DOHH2 (cell line): ENCODE measurements around the gene FGF1.

Experiments used
- H3F3A ChIP-seq: fragments of 200-600 bp; sonication (generic), shearing (Covaris generic); 2 replicates; pipeline ENCODE4 v1.6.0; 2016; ENCODE audit warnings: antibody characterized with exemption, mild to moderate bottlenecking; ENCODE audit not compliant: control insufficient read depth, insufficient read depth
- H3K27ac ChIP-seq: fragments of 200-600 bp; sonication (generic); 2 replicates; pipeline ENCODE4 v1.5.1; 2014; ENCODE audit warnings: low read depth, mild to moderate bottlenecking, low read length, moderate library complexity
- H3K27me3 ChIP-seq: fragments of 200-600 bp; sonication (generic); 2 replicates; pipeline ENCODE4 v1.6.1; 2014; ENCODE audit warnings: mild to moderate bottlenecking, low read length, mixed read lengths; ENCODE audit not compliant: control insufficient read depth
- H3K36me3 ChIP-seq: fragments of 200-600 bp; sonication (generic); 2 replicates; pipeline ENCODE4 v1.6.1; 2014; ENCODE audit warnings: mild to moderate bottlenecking, low read length, moderate library complexity, mixed read lengths; ENCODE audit not compliant: control insufficient read depth
- H3K4me1 ChIP-seq: fragments of 200-600 bp; sonication (generic); 2 replicates; pipeline ENCODE4 v1.6.1; 2014; ENCODE audit warnings: mild to moderate bottlenecking, low read length, mixed read lengths; ENCODE audit not compliant: control insufficient read depth
- H3K4me2 ChIP-seq: fragments of 200-600 bp; sonication (generic); 2 replicates; pipeline ENCODE4 v1.6.0; 2014; ENCODE audit warnings: mild to moderate bottlenecking, low read length, moderate library complexity
- H3K4me3 ChIP-seq: fragments of 200-600 bp; sonication (generic); 2 replicates; pipeline ENCODE4 v1.5.1; 2014; ENCODE audit warnings: mild to moderate bottlenecking, low read length, mixed read lengths
- H3K79me2 ChIP-seq: fragments of 200-600 bp; sonication (generic); 2 replicates; pipeline ENCODE4 v1.6.1; 2014; ENCODE audit warnings: mild to moderate bottlenecking, low read length, mixed read lengths; ENCODE audit not compliant: control insufficient read depth
- H3K9me2 ChIP-seq: fragments of 200-600 bp; sonication (generic); replicated peaks from 2 replicates; pipeline ENCODE4 v1.6.1; 2014; ENCODE audit warnings: mild to moderate bottlenecking, low read length, mixed read lengths; ENCODE audit not compliant: control insufficient read depth
- H3K9me3 ChIP-seq: fragments of 200-600 bp; sonication (generic); 2 replicates; pipeline ENCODE4 v1.6.1; 2014; ENCODE audit warnings: antibody characterized with exemption, low read length, mixed read lengths; ENCODE audit not compliant: control insufficient read depth, insufficient read depth
- H4K20me1 ChIP-seq: fragments of 200-600 bp; sonication (generic); 2 replicates; pipeline ENCODE4 v1.6.0; 2014; ENCODE audit warnings: low read depth, mild to moderate bottlenecking, antibody characterized with exemption, low read length, moderate library complexity; ENCODE audit not compliant: control insufficient read depth, insufficient read depth
- CTCF ChIP-seq: fragments of 200-600 bp; sonication (generic); IDR thresholded peaks from one replicate; pipeline ENCODE4 v1.5.1; 2014; ENCODE audit warnings: antibody characterized with exemption, mild to moderate bottlenecking, low read depth, low read length; ENCODE audit not compliant: poor library complexity, severe bottlenecking
- EZH2phosphoT487 ChIP-seq: fragments of 200-600 bp; sonication (generic); IDR thresholded peaks from 2 replicates; pipeline ENCODE4 v1.6.1; 2017; ENCODE audit warnings: borderline replicate concordance, mild to moderate bottlenecking, antibody characterized with exemption, low read length, moderate library complexity, mixed read lengths

The FGF1 gene

GRCh38 chr5:142600611-142601358 is 85.1 kb downstream of the FGF1 start:
- TF ChIP-seq CTCF = no peak
- TF ChIP-seq EZH2phosphoT487 = no peak
- H3K9me2 ChIP-seq = no peaks in the 10 kb centered on the region
- no peaks in the 10 kb centered on the region for H3K79me2 ChIP-seq
- no peaks in the 10 kb centered on the region for H3K36me3 ChIP-seq
- no peaks in the 10 kb centered on the region for H3K9me3 ChIP-seq
- 0 out of 2 replicates have a peak, but pooled peaks cover 5% of the 10 kb centered on the region for H3K27me3 ChIP-seq
- H3K27ac ChIP-seq = no peak overlapping the region
- no peaks in the 10 kb centered on the region for H3K4me1 ChIP-seq
- no peak overlapping the region for H3K4me3 ChIP-seq
- H4K20me1 ChIP-seq = no peaks in the 10 kb centered on the region
- no peak overlapping the region for H3K4me2 ChIP-seq
- H3F3A ChIP-seq = no peaks in the 10 kb centered on the region

- no peaks in the 10 kb centered on the region for H3K79me2 ChIP-seq
- H3K36me3 ChIP-seq = no peaks in the 10 kb centered on the region
- no peaks in the 10 kb centered on the region for H3F3A ChIP-seq
- 0 out of 2 replicates have a peak, but pooled peaks cover 5% of the 10 kb centered on the region for H3K27me3 ChIP-seq
- H3K9me2 ChIP-seq = no peaks in the 10 kb centered on the region
- H3K4me2 ChIP-seq = no peak overlapping the region
- H3K9me3 ChIP-seq = no peaks in the 10 kb centered on the region
- no peaks in the 10 kb centered on the region for H4K20me1 ChIP-seq
- TF ChIP-seq CTCF = no peak
- TF ChIP-seq EZH2phosphoT487 = no peak
- no peaks in the 10 kb centered on the region for H3K4me1 ChIP-seq
- H3K27ac ChIP-seq = no peak overlapping the region
- no peak overlapping the region for H3K4me3 ChIP-seq
These were observed 85.8 kb downstream of the FGF1 start for GRCh38 chr5:142600092-142600491.

GRCh38 chr5:142598338-142598700 is 87.6 kb downstream of the FGF1 start:
- no peaks in the 10 kb centered on the region for H3K9me3 ChIP-seq
- no peaks in the 10 kb centered on the region for H3K4me1 ChIP-seq
- H3K36me3 ChIP-seq = no peaks in the 10 kb centered on the region
- no peaks in the 10 kb centered on the region for H4K20me1 ChIP-seq
- H3K4me3 ChIP-seq = no peak overlapping the region
- H3F3A ChIP-seq = no peaks in the 10 kb centered on the region
- no peaks in the 10 kb centered on the region for H3K9me2 ChIP-seq
- peaks cover 10% of the 10 kb centered on the region; the same call in 1 of the 2 replicates for H3K27me3 ChIP-seq
- no peak overlapping the region for H3K27ac ChIP-seq
- no peak for TF ChIP-seq EZH2phosphoT487
- no peaks in the 10 kb centered on the region for H3K79me2 ChIP-seq
- H3K4me2 ChIP-seq = no peak overlapping the region

GRCh38 chr5:142597546-142598337 is 88.1 kb downstream of the FGF1 start:
- Histone ChIP-seq H3K27me3 (peaks cover 10% of the 10 kb centered on the region; the same call in 1 of the 2 replicates), H4K20me1 (no peaks in the 10 kb centered on the region), H3K36me3 (no peaks in the 10 kb centered on the region), H3K4me3 (no peak overlapping the region), H3K27ac (no peak overlapping the region), H3K4me2 (no peak overlapping the region), H3F3A (no peaks in the 10 kb centered on the region), H3K79me2 (no peaks in the 10 kb centered on the region), H3K9me3 (no peaks in the 10 kb centered on the region), H3K4me1 (no peaks in the 10 kb centered on the region), H3K9me2 (no peaks in the 10 kb centered on the region)
- TF ChIP-seq CTCF (no peak), EZH2phosphoT487 (no peak)
